Trophoblast cell (in vitro differentiated cells and primary cell): ENCODE results near the gene DLEC1.
"Not testable (repeated sequence)": the region's sequence is repeated elsewhere in the genome, so short reads cannot be mapped to it uniquely, and the experiment has no call there.

Experiments used
- DNase-seq, 2 donors: peaks; one replicate each; pipeline ENCODE4 v3.0.0-alpha.2; 2016
- H2AFZ ChIP-seq: 2 replicates; pipeline ENCODE4 v1.6.1; 2013; ENCODE audit warnings: low read length, moderate library complexity, mild to moderate bottlenecking; ENCODE audit not compliant: insufficient read depth, poor library complexity
- H2AK5ac ChIP-seq: 2 replicates; pipeline ENCODE4 v1.6.1; 2013; ENCODE audit warnings: mild to moderate bottlenecking, low read length
- H2BK120ac ChIP-seq: 2 replicates; pipeline ENCODE4 v1.6.1; 2013; ENCODE audit warnings: low read length, mild to moderate bottlenecking, moderate library complexity; ENCODE audit not compliant: insufficient read depth, poor library complexity
- H2BK12ac ChIP-seq: 2 replicates; pipeline ENCODE4 v1.6.1; 2013; ENCODE audit warnings: mild to moderate bottlenecking, low read length, moderate library complexity
- H2BK5ac ChIP-seq: 2 replicates; pipeline ENCODE4 v1.6.1; 2013; ENCODE audit warnings: low read length, low read depth, moderate library complexity, mild to moderate bottlenecking; ENCODE audit not compliant: poor library complexity
- H3K14ac ChIP-seq: 2 replicates; pipeline ENCODE4 v1.6.1; 2013; ENCODE audit warnings: mild to moderate bottlenecking, low read length
- H3K18ac ChIP-seq: 2 replicates; pipeline ENCODE4 v1.6.1; 2013; ENCODE audit warnings: mild to moderate bottlenecking, low read length
- H3K23ac ChIP-seq: 2 replicates; pipeline ENCODE4 v1.6.1; 2013; ENCODE audit warnings: low read length
- H3K27ac ChIP-seq: 2 replicates; pipeline ENCODE4 v1.5.1; 2013; ENCODE audit warnings: low read depth, mild to moderate bottlenecking, inconsistent platforms, low read length, moderate library complexity
- H3K27me3 ChIP-seq: 2 replicates; pipeline ENCODE4 v1.6.1; 2013; ENCODE audit warnings: inconsistent platforms, mild to moderate bottlenecking, low read length, moderate library complexity; ENCODE audit not compliant: insufficient read depth
- H3K36me3 ChIP-seq, 2 experiments: 1 replicate in 1 of 2; 2 replicates in 1 of 2; pipeline ENCODE4 v1.6.1; 2013; ENCODE audit warnings: low read length in 2 of 2, mild to moderate bottlenecking in 2 of 2, moderate library complexity in 1 of 2; ENCODE audit not compliant: insufficient read depth in 2 of 2, control insufficient read depth in 1 of 2
- H3K4ac ChIP-seq: 2 replicates; pipeline ENCODE4 v1.6.1; 2013; ENCODE audit warnings: low read depth, mild to moderate bottlenecking, low read length, moderate library complexity
- H3K4me1 ChIP-seq, 2 experiments: 1 replicate in 1 of 2; 2 replicates in 1 of 2; pipeline ENCODE4 v1.6.1; 2013; ENCODE audit warnings: low read length in 2 of 2, mild to moderate bottlenecking in 2 of 2, moderate library complexity in 1 of 2; ENCODE audit not compliant: insufficient read depth in 2 of 2, control insufficient read depth in 1 of 2
- H3K4me2 ChIP-seq: 2 replicates; pipeline ENCODE4 v1.6.1; 2013; ENCODE audit warnings: inconsistent platforms, mild to moderate bottlenecking, low read length, moderate library complexity
- H3K4me3 ChIP-seq: 2 replicates; pipeline ENCODE4 v1.5.1; 2013; ENCODE audit warnings: mild to moderate bottlenecking, low read depth, low read length, inconsistent platforms
- H3K79me1 ChIP-seq: one replicate; pipeline ENCODE4 v1.6.1; 2013; ENCODE audit warnings: low read length
- H3K79me2 ChIP-seq: 2 replicates; pipeline ENCODE4 v1.6.1; 2013; ENCODE audit warnings: low read length, mild to moderate bottlenecking; ENCODE audit not compliant: control insufficient read depth, insufficient read depth, poor library complexity
- H3K9ac ChIP-seq: 2 replicates; pipeline ENCODE4 v1.6.1; 2013; ENCODE audit warnings: mild to moderate bottlenecking, low read length
- H3K9me3 ChIP-seq: 2 replicates; pipeline ENCODE4 v1.6.1; 2013; ENCODE audit warnings: low read depth, mild to moderate bottlenecking, control low read depth, inconsistent platforms, low read length; ENCODE audit not compliant: insufficient read depth
- H4K12ac ChIP-seq: 2 replicates; pipeline ENCODE4 v1.6.1; 2013; ENCODE audit warnings: low read depth, mild to moderate bottlenecking, low read length, moderate library complexity
- H4K8ac ChIP-seq: 2 replicates; pipeline ENCODE4 v1.6.1; 2013; ENCODE audit warnings: low read depth, mild to moderate bottlenecking, low read length, moderate library complexity
- H4K91ac ChIP-seq: one replicate; pipeline ENCODE4 v1.6.1; 2013; ENCODE audit warnings: low read depth, mild to moderate bottlenecking, low read length, moderate library complexity
- WGBS: extraction: QIAGEN DNeasy Blood & Tissue Kit; methylation state at CpG from one replicate; pipeline ENCODE4 v1.1.7; 2013; ENCODE audit warnings: missing lambda C conversion rate; ENCODE audit not compliant: insufficient read length, insufficient coverage; ENCODE audit errors: extremely low coverage; 5-methylcytosine and 5-hydroxymethylcytosine counted together

The DLEC1 gene

DNA sequence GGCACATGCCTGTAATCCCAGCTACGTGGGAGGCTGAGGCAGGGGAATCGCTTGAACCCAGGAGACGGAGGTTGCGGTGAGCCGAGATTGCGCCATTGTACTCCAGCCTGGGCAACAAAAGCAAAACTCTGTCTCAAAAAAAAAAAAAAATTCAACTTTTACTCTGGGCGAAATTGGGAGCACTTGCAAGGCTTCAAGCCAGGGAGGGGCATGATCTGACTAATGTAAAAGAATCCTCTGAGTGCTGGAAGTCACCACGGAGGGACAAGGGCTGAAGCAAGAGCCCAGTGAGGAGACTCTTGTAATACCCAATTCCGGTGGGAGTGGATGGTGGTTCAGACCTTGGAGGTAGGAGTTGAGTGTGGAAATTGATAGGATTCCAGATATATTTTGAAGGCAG is 4.7 kb upstream of the DLEC1 start:
- H3K27me3 ChIP-seq, H4K12ac ChIP-seq, H3K79me1 ChIP-seq, H3K9ac ChIP-seq, H3K27ac ChIP-seq, H3K4ac ChIP-seq, H4K8ac ChIP-seq, H3K14ac ChIP-seq, H4K91ac ChIP-seq, H2BK12ac ChIP-seq, H3K36me3 ChIP-seq, H2AK5ac ChIP-seq, H3K4me3 ChIP-seq, H2BK120ac ChIP-seq, H3K79me2 ChIP-seq, H3K9me3 ChIP-seq, DNase-seq, H3K23ac ChIP-seq, H3K4me2 ChIP-seq, H3K18ac ChIP-seq, H2BK5ac ChIP-seq, H2AFZ ChIP-seq: not testable (repeated sequence)
- WGBS, result no CpG with 5 or more reads among the region's 9 CpGs
- peaks cover 17 to 19% of the 10 kb centered on the region in 2 experiments for H3K4me1 ChIP-seq

DNA sequence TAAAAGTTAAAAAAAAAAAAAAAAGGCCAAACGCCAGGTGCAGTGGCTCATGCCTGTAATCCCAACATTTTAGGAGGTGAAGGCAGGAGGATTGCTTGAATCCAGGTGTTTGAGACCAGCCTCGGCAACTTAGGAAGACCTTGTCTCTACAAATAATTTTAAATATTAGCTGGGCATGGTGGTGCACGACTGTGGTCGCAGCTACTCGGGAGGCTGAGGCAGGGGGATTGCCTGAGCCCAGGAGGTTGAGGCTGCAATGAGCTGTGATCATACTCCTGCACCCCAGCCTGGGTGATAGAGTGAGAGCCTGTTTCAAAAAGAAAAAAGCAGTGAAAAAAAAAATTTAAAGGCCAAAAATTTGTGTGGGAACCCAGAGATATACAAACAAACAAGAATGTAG is 2.7 kb upstream of the DLEC1 start:
- no peak overlapping the region for H3K27ac ChIP-seq
- DNase-seq, result no peak
- no peak overlapping the region for H3K23ac ChIP-seq
- no peak overlapping the region for H2AFZ ChIP-seq
- no peaks in the 10 kb centered on the region for H3K79me1 ChIP-seq
- no peak overlapping the region for H3K9ac ChIP-seq
- no peak overlapping the region for H3K4ac ChIP-seq
- H2BK12ac ChIP-seq, result no peak overlapping the region
- H4K12ac ChIP-seq, result no peak overlapping the region
- WGBS, result no CpG with 5 or more reads among the region's 5 CpGs
- H4K91ac ChIP-seq, result no peak overlapping the region
- H2AK5ac ChIP-seq, result no peak overlapping the region
- no peak overlapping the region for H4K8ac ChIP-seq
- H3K14ac ChIP-seq, result no peak overlapping the region
- no peaks in the 10 kb centered on the region for H3K79me2 ChIP-seq
- H3K9me3 ChIP-seq, result no peaks in the 10 kb centered on the region
- no peak overlapping the region for H3K4me2 ChIP-seq
- H3K27me3 ChIP-seq, result peaks cover 6% of the 10 kb centered on the region
- no peaks in the 10 kb centered on the region for H3K36me3 ChIP-seq
- H3K4me3 ChIP-seq, result no peak overlapping the region
- H2BK120ac ChIP-seq, result no peak overlapping the region
- H3K18ac ChIP-seq, result no peak overlapping the region
- H2BK5ac ChIP-seq, result no peak overlapping the region
- H3K4me1 ChIP-seq, result peaks cover 7 to 8% of the 10 kb centered on the region in 2 experiments

DNA sequence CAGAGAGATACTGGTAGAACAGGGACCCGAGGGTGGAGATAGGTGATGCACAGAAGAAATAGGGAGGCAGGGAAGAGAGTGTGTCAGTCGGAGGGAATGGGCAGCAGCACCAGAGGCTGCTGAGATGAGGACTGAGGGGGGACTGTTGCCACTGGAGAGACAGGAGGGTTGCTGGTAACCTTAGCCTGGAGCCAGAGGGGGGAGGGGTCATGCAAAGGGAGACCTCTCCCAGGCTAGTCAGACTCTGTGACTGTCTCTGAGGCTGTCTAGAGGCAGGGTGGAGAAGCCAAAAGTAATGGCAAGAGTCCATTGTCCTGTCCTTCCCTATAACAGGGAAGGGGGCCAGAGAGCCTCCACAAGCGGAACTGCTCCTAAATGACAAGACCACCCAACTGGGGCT is 2.1 kb upstream of the DLEC1 start:
- H2BK5ac ChIP-seq, result no peak overlapping the region
- no peaks in the 10 kb centered on the region for H3K9me3 ChIP-seq
- no peaks in the 10 kb centered on the region for H3K36me3 ChIP-seq
- peaks cover 6% of the 10 kb centered on the region for H3K27me3 ChIP-seq
- H3K4me2 ChIP-seq, result no peak overlapping the region
- no peak overlapping the region for H3K23ac ChIP-seq
- no peak overlapping the region for H2BK120ac ChIP-seq
- H4K91ac ChIP-seq, result no peak overlapping the region
- no peak overlapping the region for H2AK5ac ChIP-seq
- H3K79me2 ChIP-seq, result no peaks in the 10 kb centered on the region
- DNase-seq, result no peak
- no peak overlapping the region for H3K4me3 ChIP-seq
- no peak overlapping the region for H4K12ac ChIP-seq
- no peak overlapping the region for H3K4ac ChIP-seq
- no peak overlapping the region for H3K9ac ChIP-seq
- H3K14ac ChIP-seq, result no peak overlapping the region
- no peak overlapping the region for H2BK12ac ChIP-seq
- H3K18ac ChIP-seq, result no peak overlapping the region
- H4K8ac ChIP-seq, result no peak overlapping the region
- no peaks in the 10 kb centered on the region for H3K79me1 ChIP-seq
- no peak overlapping the region for H3K27ac ChIP-seq
- no CpG with 5 or more reads among the region's 3 CpGs for WGBS
- peaks cover 7 to 8% of the 10 kb centered on the region in 2 experiments for H3K4me1 ChIP-seq
- H2AFZ ChIP-seq, result no peak overlapping the region

DNA sequence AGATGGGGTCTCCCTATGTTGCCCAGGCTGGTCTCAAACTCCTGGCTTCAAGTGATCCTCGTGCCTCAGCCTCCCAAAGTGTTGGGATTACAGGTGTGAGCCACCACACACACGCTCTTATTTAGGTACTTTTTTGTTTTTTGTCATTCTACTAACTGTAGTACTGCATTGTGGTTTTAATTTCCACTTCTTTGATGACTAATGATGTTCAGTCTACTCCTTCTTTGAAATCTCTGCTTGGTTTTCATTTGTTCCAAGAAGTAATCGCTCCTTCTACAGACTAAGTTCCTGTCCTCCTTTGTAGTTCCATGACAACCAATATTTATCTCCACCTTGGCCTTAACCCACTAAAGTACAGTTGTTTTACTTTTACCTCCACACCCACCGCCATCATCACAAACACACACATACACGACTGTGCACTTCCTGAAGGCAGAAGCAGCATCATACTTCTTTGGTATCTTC is 529 bp upstream of the DLEC1 start:
- H2AFZ ChIP-seq, result no peak overlapping the region
- H3K9me3 ChIP-seq, result no peaks in the 10 kb centered on the region
- H3K9ac ChIP-seq, result no peak overlapping the region
- no peak overlapping the region for H3K4me2 ChIP-seq
- H3K36me3 ChIP-seq, result no peaks in the 10 kb centered on the region
- H4K91ac ChIP-seq, result no peak overlapping the region
- H3K23ac ChIP-seq, result no peak overlapping the region
- no peak overlapping the region for H3K27ac ChIP-seq
- no CpG with 5 or more reads among the region's 5 CpGs for WGBS
- no peak overlapping the region for H2BK12ac ChIP-seq
- peak overlapping the region; percentile 17 for H4K8ac ChIP-seq
- no peak overlapping the region for H3K18ac ChIP-seq
- H2BK120ac ChIP-seq, result no peak overlapping the region
- no peaks in the 10 kb centered on the region for H3K79me1 ChIP-seq
- H3K27me3 ChIP-seq, result peaks cover 6% of the 10 kb centered on the region
- DNase-seq, result no peak
- H3K4me1 ChIP-seq, result peaks cover 7 to 8% of the 10 kb centered on the region in 2 experiments
- no peak overlapping the region for H2BK5ac ChIP-seq
- H3K14ac ChIP-seq, result no peak overlapping the region
- no peak overlapping the region for H3K4ac ChIP-seq
- H4K12ac ChIP-seq, result no peak overlapping the region
- H3K79me2 ChIP-seq, result no peaks in the 10 kb centered on the region
- H3K4me3 ChIP-seq, result no peak overlapping the region
- no peak overlapping the region for H2AK5ac ChIP-seq
